OCI-LY3 (cell line): ENCODE data around the gene PPP1R12B.
"Not testable (repeated sequence)": the region's sequence is repeated elsewhere in the genome, so short reads cannot be mapped to it uniquely, and the experiment has no call there.

Experiments
- H2AFZ ChIP-seq: fragments of 200-600, 300-600 bp; shearing (Covaris generic); 2 replicates; pipeline ENCODE4 v1.6.0; 2014; ENCODE audit warnings: antibody characterized with exemption, low read depth, low read length
- H3K27ac ChIP-seq: fragments of 200-600, 300-600 bp; sonication (generic); 2 replicates; pipeline ENCODE4 v1.5.1; 2014; ENCODE audit warnings: mild to moderate bottlenecking, low read length, moderate library complexity, mixed read lengths
- H3K27me3 ChIP-seq: fragments of 200-600, 300-600 bp; sonication (generic); 2 replicates; pipeline ENCODE4 v1.6.1; 2014; ENCODE audit warnings: low read depth, low read length, mixed read lengths
- H3K36me3 ChIP-seq: fragments of 200-600, 300-600 bp; sonication (generic); replicated peaks from 2 replicates; pipeline ENCODE3; 2014; ENCODE audit warnings: low read depth, low read length, mixed read lengths
- H3K4me1 ChIP-seq: fragments of 300-600, 200-600 bp; sonication (generic); 2 replicates; pipeline ENCODE4 v1.6.1; 2014; ENCODE audit warnings: low read length, mixed read lengths
- H3K4me2 ChIP-seq: fragments of 200-600, 300-600 bp; sonication (generic); 2 replicates; pipeline ENCODE4 v1.6.1; 2014; ENCODE audit warnings: low read length, mixed read lengths
- H3K4me3 ChIP-seq: fragments of 300-600, 200-600 bp; sonication (generic); 2 replicates; pipeline ENCODE4 v1.5.1; 2014; ENCODE audit warnings: antibody characterized with exemption, mild to moderate bottlenecking, low read length, moderate library complexity
- H3K79me2 ChIP-seq: fragments of 300-600, 200-600 bp; shearing (Covaris generic); 2 replicates; pipeline ENCODE4 v1.6.1; 2014; ENCODE audit warnings: mild to moderate bottlenecking, low read length, mixed read lengths
- H3K9ac ChIP-seq: fragments of 300-600, 200-600 bp; shearing (Covaris generic); 2 replicates; pipeline ENCODE4 v1.6.0; 2014; ENCODE audit warnings: mild to moderate bottlenecking, low read length, moderate library complexity
- H3K9me3 ChIP-seq: fragments of 200-600, 300-600 bp; shearing (Covaris generic); 2 replicates; pipeline ENCODE4 v1.6.1; 2014; ENCODE audit warnings: low read length, mixed read lengths; ENCODE audit not compliant: insufficient read depth
- H4K20me1 ChIP-seq: fragments of 200-600, 300-600 bp; sonication (generic); 2 replicates; pipeline ENCODE4 v1.6.1; 2016; ENCODE audit warnings: low read length, mixed read lengths; ENCODE audit not compliant: insufficient read depth
- CTCF ChIP-seq: fragments of 200-600, 300-600 bp; sonication (generic); IDR thresholded peaks from 2 replicates; pipeline ENCODE4 v1.5.1; 2014; ENCODE audit warnings: antibody characterized with exemption, low read length, low read depth
- EZH2phosphoT487 ChIP-seq: fragments of 200-600 bp; shearing (Covaris generic); IDR thresholded peaks from 2 replicates; pipeline ENCODE4 v1.6.1; 2018; ENCODE audit warnings: antibody characterized with exemption, mixed run types, low read depth

Gene PPP1R12B

GRCh38 chr1:202501281-202501680, 152.8 kb downstream of the PPP1R12B start:
- Histone ChIP-seq H3K27me3 (no peaks in the 10 kb centered on the region), H3K4me2 (no peak overlapping the region), H3K9ac (no peak overlapping the region), H4K20me1 (no peaks in the 10 kb centered on the region), H3K27ac (no peak overlapping the region), H2AFZ (no peak overlapping the region), H3K4me1 (no peaks in the 10 kb centered on the region), H3K9me3 (no peaks in the 10 kb centered on the region), H3K4me3 (no peak overlapping the region), H3K79me2 (no peaks in the 10 kb centered on the region), H3K36me3 (no peaks in the 10 kb centered on the region)
- TF ChIP-seq CTCF, result peak; percentile 67
- TF ChIP-seq EZH2phosphoT487, result no peak

- TF ChIP-seq CTCF (no peak), EZH2phosphoT487 (no peak)
These were observed 156.9 kb downstream of the PPP1R12B start for GRCh38 chr1:202505356-202505755.

GRCh38 chr1:202505880-202506575, 157.5 kb downstream of the PPP1R12B start:
- not testable (repeated sequence) for H4K20me1 ChIP-seq, H3K27me3 ChIP-seq, H2AFZ ChIP-seq, H3K36me3 ChIP-seq, H3K9ac ChIP-seq, H3K79me2 ChIP-seq, H3K4me1 ChIP-seq, H3K9me3 ChIP-seq, H3K4me3 ChIP-seq, H3K4me2 ChIP-seq, H3K27ac ChIP-seq

More at GRCh38 chr1:202505356-202505755, 156.9 kb downstream of the PPP1R12B start:
- no peaks in the 10 kb centered on the region for H4K20me1 ChIP-seq
- no peaks in the 10 kb centered on the region for H3K27me3 ChIP-seq
- H3K9me3 ChIP-seq, result no peaks in the 10 kb centered on the region
- H3K4me3 ChIP-seq, result no peak overlapping the region
- H3K79me2 ChIP-seq, result no peaks in the 10 kb centered on the region
- H3K4me2 ChIP-seq, result no peak overlapping the region
- H3K36me3 ChIP-seq, result no peaks in the 10 kb centered on the region
- no peak overlapping the region for H2AFZ ChIP-seq
- no peaks in the 10 kb centered on the region for H3K4me1 ChIP-seq
- no peak overlapping the region for H3K9ac ChIP-seq
- no peak overlapping the region for H3K27ac ChIP-seq

- not testable (repeated sequence) for H2AFZ ChIP-seq, H4K20me1 ChIP-seq, H3K4me1 ChIP-seq, H3K4me3 ChIP-seq, H3K36me3 ChIP-seq, H3K9ac ChIP-seq, H3K27ac ChIP-seq, H3K27me3 ChIP-seq, H3K4me2 ChIP-seq, H3K9me3 ChIP-seq, H3K79me2 ChIP-seq
These were observed 160.4 kb downstream of the PPP1R12B start for GRCh38 chr1:202508863-202509262.

- H3K9ac ChIP-seq, H4K20me1 ChIP-seq, H3K79me2 ChIP-seq, H3K27me3 ChIP-seq, H3K9me3 ChIP-seq, H2AFZ ChIP-seq, H3K4me3 ChIP-seq, H3K36me3 ChIP-seq, H3K27ac ChIP-seq, H3K4me2 ChIP-seq: not testable (repeated sequence)
- H3K4me1 ChIP-seq, result peaks cover 11% of the 10 kb centered on the region
These were observed 165.4 kb downstream of the PPP1R12B start for GRCh38 chr1:202513875-202514274.
